Stimulated activated CD8-positive, alpha-beta memory T cell treated with anti-CD3 and anti-CD28 coated beads, Interleukin-15, amount 100 ng/mL, for 1 hour (primary cell): ENCODE data around the gene FTCD.
"Not testable (repeated sequence)": the region's sequence is repeated elsewhere in the genome, so short reads cannot be mapped to it uniquely, and the experiment has no call there.

Source experiments
- DNase-seq: peaks from one replicate; pipeline ENCODE4 v3.0.0-alpha.2; 2020; ENCODE audit warnings: low read depth

FTCD gene

DNA sequence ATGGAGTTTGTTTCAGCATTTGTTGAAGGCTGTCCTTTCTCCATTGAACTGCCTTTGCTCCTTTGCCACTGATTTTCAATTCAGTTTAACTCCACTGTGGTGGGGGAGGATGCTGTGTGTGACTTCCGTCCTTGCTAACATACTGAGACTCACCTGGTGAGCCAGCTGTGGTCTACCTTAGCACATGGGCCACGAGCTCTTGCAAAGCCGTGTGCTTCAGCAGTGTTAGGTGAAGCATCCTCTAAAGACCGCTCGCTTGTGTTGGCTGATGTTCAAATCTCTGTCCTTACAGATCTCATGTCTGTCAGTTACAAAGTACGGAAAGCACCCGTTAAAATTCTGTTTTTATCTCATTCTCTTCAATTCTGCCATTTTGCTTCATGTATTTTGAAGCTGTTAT, 32.4 kb upstream of the FTCD start:
- no peak for DNase-seq

DNA sequence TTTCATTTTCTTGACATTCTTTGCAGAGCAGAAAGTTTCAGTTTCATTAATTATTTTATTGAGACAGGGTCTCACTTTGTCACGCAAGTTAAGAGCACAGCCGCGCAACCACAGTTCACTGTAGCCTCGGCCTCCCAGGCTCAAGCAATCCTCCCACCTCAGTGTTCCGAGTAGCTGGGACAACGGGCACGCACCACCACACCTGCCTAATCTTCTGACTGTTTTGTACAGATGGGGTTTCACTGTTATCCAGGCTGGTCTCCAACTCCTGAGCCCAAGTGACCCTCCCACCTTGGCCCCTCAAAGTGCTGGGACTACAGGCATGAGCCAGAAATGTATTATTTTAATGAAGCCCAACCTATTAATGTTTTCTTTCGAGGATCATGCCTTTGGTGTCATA, 31.9 kb upstream of the FTCD start:
- DNase-seq = no peak

DNA sequence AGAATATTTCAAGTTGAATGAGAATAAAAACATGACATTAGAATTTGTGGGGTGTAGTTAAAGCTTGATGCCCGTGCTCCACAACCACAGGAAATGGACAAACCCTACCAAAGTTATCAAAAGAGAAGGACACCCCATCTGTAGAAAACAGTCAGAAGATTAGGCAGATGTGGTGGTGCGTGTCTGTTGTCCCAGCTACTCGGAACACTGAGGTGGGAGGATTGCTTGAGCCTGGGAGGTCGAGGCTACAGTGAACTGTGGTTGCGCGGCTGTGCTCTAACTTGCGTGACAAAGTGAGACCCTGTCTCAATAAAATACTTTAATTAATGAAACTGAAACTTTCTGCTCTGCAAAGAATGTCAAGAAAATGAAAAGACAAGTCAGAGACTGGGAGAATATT, 30.3 kb upstream of the FTCD start:
- no peak for DNase-seq

DNA sequence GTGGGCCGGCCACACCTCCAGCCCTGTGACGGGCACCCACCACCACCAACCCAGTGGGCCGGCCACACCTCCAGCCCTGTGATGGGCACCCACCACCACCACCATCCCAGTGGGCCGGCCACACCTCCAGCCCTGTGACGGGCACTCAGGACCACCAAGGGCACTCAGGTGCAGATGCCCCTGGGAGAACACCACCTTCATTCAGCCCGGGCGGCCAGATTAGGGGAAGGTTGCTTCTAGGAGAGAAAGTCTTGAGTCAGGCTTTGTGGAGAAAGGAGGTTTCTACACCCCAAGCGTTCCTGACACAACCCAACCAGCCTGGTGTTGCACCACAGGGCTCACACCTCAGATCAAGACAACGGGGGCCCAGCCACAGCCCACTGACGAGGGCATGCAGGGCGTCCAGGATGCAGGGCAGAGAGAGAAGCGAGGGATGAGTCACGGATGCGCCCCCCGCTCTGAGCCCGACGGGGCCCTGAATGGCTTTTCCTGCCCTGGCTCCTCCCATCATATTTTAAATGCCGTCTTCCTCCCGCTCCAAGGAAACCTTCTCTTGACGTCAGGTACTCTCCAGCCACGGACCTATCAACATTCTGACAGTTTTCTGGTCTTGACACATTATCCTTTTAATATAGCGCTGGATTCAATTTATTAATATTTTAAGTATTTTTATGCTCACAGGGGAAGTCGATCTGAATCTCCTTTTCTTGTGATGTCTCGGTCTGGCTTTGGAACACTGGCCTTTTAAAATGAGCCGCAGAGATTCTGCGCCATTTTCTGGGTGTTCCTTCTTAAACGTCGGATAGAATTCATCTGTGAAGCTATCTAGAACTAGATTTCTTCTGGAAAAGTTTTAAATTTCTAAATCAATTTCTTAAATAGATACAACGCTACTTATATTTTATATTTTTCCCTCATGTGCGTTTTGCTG, 29.5 kb upstream of the FTCD start:
- peak; percentile 48 for DNase-seq

DNA sequence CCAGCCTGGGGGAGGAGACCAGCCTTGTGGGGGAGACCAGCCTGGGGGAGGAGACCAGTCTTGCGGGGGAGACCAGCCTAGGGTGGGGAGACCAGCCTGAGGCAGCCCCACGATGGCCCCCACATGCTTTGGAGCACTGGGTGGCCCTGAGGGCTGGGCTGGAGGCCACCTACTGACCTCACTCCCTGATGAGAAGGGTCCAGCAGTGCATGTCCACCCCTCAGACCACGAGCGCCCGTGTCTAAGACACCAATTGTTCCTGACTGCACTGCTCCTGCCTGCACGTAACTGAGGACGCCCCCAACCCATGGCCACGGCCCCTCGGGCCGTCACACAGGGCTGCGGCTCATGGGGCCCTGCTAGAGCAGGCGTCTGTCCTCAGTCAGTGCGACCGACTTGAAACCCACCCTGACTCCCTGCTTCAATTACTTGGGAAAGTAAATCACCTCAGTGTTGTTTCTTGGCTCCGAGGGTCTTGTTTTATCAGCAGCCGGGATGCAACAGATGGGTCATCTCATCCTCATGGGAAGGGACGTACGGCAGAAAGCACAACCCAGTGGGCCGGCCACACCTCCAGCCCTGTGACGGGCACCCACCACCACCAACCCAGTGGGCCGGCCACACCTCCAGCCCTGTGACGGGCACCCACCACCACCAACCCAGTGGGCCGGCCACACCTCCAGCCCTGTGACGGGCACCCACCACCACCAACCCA, 28.7 kb upstream of the FTCD start, which contains the start of gene SPATC1L:
Gene SPATC1L (minus strand): TSS at position 550 of the 715 bp plus-strand sequence. CDS start 1,643 bp downstream, outside the sequence.
- peak; percentile 24 for DNase-seq

DNA sequence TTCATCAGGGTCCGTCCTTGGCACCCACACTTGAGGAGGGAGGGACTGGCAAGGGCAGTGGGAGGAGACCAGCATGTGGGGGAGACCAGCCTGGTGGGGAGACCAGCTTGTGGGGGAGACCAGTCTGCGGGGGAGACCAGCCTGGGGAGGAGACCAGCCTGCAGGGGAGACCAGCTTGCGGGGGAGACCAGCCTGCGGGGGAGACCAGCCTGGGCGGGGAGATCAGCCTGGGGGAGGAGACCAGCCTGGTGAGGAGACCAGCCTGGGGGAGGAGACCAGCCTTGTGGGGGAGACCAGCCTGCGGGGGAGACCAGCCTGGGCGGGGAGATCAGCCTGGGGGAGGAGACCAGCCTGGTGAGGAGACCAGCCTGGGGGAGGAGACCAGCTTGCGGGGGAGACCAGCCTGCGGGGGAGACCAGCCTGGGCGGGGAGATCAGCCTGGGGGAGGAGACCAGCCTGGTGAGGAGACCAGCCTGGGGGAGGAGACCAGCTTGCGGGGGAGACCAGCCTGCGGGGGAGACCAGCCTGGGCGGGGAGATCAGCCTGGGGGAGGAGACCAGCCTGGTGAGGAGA, 28.0 kb upstream of the FTCD start:
- DNase-seq = not testable (repeated sequence)

DNA sequence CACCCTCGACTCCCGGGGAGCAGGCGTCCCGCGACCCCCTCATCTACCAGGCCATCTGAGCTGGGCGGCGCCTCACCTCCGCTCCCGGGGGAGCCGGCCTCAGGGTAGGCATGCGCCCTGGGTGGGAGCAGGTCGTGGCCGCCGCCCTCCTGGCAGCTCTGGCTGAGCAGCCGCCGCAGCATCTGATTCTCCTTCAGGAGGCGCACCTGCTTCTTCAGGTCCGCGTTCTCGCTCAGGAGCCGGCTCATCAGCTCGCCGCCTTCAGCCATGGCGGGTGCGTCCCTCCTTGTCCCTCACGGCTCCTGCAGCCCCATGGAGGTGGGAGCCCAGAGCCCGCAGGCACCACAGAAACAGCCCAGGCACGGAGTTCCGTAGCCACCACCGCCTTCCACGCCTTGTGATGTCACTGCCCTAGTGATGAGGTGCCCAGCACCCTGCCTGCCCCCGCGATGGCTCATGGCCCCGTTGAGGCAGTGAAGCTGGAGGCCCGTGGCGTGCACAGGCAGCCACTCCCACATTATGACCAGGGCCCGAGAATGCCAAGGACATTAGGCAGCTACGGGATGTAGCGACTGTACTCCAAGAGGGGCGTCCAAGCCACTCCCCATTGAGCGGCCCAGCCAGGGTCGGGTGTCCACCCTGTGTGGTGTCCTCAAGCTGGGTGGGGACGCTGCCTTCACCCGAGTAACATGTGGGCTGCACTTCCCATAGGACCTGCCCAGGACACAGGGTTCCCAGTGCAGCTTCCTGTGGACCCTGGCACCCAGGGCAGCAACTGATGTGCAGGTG, 27.4 kb upstream of the FTCD start:
- DNase-seq = no peak

DNA sequence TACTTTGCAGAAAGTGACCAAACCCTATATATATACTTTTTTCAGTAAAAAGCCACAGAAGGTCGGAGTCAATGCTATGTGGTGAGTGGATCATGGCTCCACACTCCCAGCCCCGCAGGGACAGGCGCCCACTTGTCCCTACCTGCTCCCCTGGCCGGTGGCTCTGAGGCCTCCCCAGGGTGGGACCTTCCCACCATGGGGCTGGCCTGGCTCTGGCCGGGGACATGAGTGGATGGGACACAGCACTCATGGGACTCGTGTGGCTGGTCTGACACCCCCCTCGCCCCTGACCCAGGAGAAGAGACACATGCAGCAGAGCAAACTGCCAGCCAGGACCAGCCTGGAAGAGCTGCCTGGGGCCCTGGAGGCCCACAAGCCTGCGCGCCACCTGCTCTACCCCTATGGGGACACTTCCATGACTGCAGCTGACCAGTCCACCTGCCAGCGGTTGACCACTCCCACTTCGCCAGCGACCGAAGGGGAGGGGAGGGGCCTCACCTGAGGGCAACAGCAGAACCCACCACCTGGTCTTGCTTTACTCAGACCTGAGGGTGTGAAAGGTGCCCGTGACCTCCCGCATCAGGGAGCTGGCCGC, 26.7 kb upstream of the FTCD start:
- DNase-seq = no peak

DNA sequence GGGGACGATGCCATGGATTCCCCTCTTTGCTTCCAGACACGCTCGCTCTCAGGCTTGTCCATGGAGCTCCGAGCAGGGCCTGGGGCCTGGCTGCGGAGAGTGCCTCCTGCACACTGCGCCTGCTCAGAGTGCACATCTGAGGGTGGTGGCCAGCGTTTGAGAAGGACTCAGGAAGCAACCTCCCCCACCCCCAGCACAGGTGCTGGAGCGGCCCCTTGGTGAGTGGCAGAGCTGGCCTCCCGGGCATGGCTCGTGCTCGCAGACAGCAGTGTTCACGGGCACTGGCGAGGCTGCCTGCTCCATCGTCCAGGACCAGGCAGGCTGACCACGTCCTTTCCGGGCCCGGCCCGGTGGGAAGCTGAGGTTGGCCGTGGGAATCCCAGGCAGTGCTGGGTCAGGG, 26.1 kb upstream of the FTCD start:
- DNase-seq = no peak

DNA sequence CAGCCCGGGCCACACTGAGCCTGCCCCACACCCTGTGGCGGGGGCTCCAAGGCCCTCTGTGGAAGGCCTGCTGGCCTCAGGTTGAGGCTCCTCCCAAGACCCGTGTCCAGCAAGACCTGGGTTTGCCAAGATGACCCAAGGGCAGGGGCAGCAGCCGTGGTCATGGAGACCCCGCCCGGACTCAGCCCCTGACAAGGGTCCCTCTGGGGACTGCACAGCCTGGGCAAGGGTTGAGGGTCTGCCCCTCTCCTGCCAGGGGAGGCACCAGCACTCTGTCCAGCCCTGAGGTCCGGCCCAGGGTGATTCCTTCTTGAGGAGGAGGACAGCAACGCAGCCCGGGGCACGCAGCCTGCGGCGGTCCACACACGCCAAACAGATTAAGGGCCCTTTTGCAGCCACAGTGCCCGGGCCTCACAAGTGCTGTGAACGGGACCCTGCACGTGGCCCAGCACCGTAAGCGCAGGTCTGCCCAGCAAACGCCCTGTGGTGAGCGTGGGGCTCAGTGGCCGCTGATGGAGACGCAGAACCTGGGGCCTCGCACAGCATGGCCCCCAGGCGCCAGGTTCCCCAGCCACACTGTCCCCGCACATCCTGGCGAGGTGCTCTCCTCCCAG, 25.5 kb upstream of the FTCD start:
- no peak for DNase-seq

DNA sequence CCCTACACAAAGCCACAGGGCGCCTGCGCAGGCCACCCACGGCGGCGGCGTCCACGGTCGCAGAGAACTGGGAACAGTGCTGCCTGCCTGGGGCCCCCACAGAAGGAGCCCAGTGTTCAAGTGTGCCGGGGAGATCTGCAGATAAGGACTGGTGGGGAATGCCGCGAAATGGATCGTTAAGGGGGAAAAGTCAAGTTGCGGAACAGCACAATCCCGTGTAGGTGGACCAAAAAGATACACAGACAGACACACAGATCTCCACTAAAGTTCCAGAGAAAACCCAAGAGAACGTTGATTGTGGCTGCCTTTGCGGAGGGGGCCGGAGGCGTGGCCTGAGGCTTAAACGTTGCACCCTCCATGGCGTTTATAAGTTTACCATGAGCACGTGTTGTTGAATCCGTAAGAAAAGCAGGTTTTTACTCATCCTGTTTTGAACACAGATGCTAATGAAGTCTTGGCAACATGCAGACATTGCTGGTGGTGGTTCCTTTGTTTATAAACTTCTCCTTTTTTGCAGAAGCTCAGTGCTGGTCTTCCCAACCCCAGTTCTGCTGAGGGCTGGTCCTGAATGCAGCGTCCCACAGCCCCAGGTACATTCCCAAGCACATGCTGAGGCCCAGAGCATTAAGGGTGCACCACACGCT, 24.8 kb upstream of the FTCD start:
- DNase-seq = no peak

DNA sequence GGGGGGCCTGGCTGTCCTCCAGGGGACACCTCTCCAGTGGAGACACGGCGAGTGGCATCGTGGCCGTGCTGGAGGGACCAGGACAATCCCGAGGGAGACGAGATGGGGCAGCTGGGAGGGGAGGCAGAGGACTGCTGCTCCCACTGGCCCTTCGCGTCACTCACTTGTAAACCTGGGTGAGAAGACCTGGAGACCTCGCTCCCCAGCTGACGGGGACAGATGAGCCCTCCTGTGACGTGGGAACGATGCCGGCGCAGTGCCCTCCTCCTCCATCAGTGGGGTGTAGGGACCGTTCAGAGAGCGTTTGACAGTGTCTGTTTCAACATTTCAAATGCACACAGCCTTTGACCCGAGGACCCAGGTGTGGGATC, 24.3 kb upstream of the FTCD start:
- no peak for DNase-seq

DNA sequence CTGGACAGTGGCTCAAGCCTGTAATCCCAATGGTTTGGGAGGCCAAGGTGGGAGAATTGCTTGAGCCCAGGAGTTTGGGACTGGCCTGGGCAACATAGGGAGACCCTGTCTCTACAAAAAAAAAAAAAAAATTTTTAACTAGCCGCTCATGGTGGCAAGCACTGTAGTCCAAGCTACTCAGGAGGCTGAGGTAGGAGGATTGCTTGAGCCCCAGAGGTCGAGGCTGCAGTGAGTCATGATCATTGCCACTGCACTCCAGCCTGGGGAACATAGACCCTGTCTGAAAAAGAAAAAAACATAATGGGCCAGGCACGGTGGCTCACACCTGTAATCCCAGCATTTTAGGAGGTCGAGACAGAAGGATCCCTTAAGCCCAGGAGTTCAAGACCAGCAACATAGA, 23.6 kb upstream of the FTCD start:
- DNase-seq = no peak

DNA sequence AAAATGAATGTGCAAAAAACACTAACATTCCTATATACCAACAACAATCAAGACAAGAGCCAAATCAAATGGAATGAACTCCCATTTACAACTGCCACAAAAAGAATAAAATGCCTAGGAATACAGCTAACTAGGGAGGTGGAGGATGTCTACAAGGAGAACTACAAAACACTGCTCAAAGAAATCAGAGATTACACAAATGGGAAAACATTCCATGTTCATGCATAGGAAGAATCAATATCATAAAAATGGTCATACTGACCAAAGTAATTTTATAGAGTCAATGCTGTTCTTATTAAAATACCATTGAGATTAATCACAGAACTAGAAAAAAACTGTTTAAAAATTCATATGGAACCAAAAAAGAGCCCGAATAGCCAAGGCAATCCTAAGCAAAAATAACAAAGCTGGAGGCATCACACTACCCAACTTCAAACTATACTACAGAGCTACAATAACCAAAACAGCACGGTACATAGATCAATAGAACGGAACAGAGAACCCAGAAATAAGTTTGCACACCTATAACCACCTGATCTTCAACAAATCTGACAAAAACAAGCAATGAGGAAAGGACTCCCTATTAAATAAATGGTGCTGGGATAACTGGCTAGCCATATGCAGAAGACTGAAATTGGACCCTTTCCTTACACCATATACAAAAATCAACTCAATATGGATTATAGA, 21.2 kb upstream of the FTCD start:
- not testable (repeated sequence) for DNase-seq

DNA sequence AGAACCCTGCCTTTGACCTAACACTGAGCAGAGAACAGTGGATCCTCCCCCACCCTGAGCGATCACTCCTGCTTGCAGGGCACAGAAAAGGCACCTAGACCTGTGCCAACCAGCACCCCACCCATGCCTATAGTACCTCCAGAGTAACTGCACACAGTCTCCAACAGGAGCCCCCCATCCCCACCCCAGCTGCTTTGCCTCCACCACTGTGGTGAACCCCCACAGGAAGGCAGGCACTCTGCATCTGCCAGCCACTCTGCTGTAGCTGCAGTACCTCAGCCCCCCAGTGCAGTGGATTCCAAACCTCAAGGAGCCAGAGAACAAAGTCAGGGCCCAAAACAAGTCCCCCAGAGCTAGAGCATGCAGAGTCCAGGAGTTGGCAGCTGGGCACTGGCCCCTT, 18.2 kb upstream of the FTCD start:
- no peak for DNase-seq

DNA sequence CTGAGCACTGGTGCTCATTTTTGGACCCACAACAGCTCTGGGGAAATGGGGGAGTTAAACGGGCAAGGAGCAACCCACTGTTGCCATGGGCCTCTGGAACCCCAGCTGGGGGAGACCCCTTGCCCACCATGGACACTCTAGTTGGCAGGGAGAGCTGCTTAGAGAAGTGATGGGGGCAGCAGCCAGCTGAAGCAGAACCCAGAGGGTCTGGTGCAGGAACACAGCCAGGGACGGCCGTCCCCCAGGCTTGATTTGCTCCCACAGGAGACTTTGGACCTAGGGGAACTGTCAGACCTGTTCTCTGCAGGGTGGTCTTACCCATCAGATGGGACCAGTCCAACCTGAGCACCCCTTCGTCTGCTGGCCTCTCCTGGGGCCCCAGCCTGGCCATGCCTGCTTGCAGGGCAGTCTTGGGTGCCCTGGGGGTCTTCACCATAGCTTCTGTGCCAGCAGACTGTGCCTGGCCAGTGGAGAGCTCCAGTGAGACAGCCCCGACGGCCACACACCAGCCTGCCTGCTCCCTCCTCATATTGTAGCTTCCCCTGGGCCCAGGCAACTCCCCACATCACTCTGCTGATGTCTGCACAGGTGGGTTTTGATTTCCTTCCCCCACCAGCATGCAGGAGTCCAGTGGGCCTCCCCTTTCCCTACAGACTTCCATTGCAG, 17.6 kb upstream of the FTCD start:
- no peak for DNase-seq

DNA sequence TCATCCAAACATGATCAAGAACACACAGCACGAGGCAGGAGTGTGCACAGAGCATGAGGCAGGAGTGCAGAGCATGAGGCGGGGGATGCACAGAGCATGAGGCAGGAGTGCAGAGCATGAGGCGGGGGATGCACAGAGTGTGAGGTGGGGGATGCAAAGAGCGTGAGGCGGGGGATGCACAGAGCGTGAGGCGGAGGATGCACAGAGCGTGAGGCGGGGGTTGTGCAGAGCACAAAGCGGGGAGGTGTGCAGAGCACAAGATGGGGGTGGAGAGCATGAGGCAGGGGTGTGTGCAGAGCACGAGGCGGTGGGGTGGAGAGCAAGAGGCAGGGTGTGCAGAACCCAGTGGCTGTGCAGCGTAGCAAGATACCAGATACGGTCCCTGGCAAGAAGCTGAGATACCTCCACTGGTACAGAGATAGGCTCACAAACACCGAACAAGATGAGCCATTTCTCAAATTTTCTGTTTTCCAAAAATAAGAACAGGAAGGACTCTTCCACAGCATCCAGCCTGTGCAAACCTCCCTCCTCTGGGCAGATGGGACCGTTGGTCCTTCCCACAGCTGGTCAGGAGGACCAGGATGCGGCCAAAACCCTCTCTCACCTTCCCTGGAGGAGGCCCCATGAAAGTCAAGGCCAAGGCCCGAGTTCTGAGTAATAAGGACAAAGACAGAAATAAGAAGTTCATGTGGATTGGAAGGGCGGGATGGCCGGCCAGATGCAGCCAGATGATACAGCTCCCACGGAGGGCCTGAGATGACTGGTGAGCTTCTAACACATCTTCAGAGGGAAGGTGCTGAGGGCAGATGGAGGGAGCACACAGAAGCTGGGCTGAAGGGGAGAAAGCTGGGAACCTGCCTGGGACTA, 16.9 kb upstream of the FTCD start:
- no peak for DNase-seq

DNA sequence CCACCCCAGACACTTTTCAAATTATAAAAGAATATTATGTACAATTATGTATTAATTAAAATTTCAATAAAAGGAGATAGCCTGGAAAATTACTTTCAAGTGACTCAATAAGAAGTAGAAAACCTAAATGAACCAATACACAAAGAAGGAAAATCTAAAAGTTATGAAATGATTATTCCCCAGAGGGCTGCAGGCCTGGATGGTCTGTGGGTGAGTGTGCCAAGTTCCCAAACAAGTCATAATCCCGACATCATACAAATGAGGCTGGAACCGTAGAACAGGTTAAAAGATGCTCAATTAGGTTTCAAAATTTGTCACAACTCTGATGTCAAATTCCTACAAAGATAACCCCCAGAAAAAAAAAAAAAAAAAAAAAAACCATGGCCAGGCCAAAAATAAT, 16.2 kb upstream of the FTCD start:
- no peak for DNase-seq
